Limb (tissue), 2 donors: ENCODE measurements around the gene KREMEN2.

Source experiments
- DNase-seq, 2 donors: peaks; one replicate each; pipeline ENCODE4 v3.0.0-alpha.2; 2016; ENCODE audit errors: extremely low spot score in 2 of 2

Gene KREMEN2

DNA sequence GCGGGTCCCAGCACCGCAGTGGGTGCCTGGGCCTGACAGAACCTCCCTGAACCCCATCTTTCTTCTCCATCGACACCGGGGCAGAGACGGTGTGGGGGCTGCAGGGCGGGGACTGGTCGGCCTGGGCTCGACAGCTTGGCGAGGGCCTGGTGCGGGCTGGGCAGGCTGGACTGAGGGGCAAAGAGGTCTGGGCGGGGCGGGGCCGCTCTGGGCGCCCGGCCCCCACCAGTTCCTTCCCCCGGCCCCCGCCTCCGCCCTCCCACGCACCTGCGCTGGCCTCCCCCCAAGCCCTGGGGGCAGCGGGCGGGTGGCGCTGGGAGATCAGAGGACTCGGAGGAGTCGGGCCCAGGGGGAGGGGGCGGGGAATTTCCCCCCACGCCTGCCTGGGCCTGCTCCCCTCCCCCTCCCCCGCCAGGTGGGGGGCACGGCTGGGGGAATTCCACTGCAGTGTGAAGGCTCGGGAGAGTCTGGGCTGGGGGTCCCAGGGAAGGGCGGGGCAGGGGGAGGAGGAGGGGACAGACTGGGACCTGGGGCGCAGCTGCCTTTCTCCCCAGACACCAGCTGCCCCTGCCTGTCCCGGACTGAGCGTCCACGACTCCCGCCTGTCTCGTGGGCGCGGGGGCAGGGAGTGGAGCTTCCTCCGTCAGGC is 877 bp upstream of the KREMEN2 start:
- DNase-seq = no peak

DNA sequence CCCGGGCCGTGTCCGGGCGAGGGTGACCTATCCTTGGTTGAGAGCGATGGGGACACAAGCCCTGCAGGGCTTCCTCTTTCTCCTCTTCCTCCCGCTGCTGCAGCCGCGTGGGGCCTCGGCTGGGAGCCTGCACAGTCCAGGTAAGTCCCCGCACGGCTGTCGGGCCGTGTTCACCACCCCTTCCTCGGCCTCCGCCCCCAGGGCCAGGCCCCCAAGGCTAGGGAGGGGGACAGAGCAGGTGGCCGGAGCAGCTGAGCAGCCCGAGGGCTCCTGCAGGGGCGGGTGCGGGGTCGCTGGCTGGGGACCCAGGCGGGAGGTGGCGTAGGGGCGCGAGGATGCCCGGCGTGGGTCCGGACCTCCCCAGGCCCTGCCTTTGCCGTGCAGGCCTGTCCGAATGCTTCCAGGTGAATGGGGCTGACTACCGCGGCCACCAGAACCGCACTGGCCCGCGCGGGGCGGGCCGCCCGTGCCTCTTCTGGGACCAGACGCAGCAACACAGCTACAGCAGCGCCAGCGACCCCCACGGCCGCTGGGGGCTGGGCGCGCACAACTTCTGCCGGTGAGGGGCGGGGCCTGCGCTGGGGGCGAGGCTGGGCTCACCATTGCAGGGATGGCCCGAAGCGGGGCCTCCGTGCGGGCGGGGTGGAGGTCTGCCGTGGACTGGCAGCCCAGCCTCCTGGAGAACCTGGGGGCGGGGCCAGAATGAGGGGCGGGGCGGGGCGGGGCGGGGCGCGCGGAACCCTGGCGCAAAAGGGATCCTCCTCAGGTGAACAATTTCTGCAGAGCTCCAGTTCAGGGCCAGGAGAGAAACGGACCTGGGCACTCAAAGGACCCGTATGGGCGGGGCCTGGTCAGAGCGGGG is 631 bp downstream of the KREMEN2 start:
- DNase-seq = peak in 1 of 2 donors; percentile 81

DNA sequence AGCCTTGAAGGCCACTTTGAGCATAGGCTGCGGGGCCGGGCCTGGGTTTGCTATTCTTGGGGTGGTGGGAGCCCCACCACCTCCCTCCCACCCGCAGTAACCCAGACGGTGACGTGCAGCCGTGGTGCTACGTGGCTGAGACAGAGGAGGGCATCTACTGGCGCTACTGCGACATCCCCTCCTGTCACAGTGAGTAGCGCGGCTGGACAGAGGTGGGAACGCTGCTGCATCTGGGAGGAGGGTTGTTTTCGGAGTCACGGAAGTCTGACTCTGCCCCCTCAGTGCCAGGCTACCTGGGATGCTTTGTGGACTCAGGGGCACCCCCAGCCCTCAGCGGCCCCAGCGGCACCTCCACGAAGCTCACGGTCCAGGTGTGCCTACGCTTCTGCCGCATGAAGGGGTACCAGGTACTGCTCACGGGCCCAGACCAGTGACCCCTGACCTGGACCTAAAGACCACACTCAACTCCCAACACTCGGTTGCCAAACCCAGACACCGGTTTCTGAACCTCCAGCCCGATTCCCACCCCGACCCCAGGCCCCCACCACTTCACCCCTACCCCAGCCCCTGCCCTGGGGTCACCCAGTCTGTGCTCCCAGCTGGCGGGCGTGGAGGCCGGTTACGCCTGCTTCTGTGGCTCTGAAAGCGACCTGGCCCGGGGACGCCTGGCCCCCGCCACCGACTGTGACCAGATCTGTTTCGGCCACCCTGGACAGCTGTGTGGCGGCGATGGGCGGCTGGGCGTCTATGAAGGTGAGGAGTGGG is 2.1 kb downstream of the KREMEN2 start:
- DNase-seq = peak in 1 of 2 donors; percentile 32

GRCh38 chr16:2966808-2967191 is 2.7 kb downstream of the KREMEN2 start:
- DNase-seq = peak in 1 of 2 donors; percentile 48

- DNase-seq = peak in 1 of 2 donors; percentile 38
Observed at GRCh38 chr16:2967211-2967631, 3.1 kb downstream of the KREMEN2 start.

DNA sequence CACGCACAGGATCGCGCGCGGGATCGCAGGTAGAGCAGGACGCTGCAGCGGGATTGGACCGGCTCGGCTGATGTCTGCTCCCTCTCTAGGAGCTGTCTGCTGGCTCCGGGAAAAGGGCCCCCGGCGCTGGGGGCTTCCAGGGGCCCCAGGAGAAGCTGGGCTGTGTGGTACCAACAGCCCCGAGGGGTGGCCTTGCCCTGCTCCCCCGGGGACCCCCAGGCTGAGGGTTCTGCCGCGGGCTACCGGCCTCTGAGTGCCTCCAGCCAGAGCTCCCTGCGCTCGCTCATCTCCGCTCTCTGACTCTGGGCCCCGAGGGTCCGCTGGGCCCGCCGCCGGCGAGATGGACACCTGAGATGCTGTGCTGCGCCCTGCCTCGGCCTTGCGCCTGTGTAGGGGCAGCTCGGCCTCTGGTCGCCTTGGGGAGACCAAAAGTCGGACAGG is 3.7 kb downstream of the KREMEN2 start:
- DNase-seq = peak in 1 of 2 donors; percentile 34

DNA sequence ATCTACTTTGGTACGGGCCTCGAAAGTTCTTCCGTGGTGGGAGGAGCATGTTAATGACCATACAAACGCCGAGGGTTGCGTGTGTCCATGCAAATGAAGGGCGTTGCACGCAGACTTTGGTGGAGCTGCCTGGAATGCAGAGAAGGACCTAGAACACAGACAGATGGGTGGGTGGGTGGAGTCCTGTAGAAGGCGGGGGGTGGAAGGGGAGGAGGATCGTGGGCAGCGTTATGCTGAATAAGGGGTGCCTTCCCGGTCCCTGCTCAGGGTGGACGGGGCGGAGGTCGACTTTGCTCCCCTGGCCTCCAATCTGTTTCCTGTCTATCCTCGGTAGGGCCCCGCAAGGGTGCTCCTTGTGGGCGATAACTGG is 4.3 kb downstream of the KREMEN2 start:
- no peak for DNase-seq

DNA sequence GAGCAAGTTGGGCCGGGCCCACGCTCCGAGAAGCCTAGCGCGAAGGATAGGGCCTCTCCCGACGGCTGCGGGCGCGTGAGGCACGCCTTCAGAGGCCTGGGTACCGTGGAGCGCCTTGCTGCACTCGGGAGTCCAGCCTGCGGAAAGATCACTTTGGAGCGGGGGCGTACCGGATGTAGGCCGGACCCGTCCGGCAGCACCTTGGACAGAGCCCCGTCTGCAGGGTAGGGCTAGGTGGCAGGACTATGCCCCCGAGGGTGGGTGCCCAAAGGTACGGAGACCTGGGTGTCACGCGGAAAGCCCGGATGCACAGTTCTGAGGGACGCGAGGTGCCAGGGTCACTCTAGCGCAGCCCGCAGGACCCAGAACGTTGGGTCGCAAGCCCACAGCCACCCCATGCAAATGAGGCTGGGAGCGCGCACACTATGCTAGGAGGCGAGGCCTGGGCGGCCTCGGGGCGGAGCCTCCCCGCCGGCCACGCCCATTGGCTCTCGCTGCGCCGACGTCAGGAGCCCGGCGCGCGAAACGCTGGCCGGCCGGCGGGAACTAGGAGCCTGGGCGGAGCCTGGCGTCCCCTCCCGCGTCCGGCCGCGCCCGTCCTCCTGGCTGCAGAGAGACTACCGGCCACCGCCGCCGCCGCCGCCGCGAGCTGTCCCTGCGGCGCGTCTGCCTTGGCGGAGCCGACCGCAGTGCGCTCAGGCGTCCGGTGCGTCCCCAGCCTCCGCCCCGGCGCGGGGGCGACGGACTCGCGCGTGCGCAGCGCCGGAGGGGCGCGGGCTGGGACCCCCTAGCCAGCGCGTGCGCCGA is 4.9 kb downstream of the KREMEN2 start, which contains the start of gene PAQR4:
Gene PAQR4 (plus strand): TSS at position 611 of the 807 bp plus-strand sequence. CDS start 327 bp downstream, outside the sequence.
- peak; percentile 87 to 90 for DNase-seq

DNA sequence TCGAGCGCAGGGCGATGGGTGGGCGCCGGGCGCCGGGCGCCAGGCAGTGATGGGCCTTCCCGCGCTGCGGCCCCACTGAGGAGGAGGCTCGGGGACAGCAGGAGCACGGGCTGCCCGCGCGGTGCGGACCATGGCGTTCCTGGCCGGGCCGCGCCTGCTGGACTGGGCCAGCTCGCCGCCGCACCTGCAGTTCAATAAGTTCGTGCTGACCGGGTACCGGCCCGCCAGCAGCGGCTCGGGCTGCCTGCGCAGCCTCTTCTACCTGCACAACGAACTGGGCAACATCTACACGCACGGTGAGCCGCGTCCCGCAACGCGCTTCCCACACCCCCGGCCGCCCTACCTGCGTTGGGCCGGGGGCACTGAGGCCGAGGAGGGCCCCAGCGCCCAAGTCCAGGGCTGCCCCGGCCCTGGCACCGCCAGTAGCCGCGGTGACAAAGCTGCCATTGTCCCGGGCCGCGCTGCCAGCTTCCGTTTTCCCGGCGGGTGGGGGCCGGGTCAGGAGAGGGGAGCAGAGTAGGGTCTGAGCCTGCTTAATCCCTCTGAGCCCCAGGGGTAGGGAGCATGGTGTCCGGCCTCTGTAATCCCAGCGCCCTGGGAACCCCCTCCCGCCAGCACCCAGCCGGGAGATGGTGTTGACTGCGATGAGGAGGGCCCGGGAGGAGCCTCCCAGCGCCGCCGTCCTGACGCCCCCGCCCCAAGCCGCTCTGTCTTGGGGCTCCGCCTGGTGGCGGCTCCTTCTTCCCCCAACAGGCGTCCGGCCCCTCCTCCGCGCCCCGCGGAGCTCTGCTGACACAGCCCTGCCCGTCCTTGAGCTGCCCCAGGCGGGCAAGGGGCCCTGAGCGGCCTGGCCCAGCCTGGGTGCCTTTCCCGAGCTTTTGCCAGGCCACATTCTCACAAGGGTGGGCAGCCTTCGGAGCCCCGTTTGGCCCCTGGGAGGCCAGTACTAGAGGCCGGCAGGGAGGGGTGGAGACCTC is 5.8 kb downstream of the KREMEN2 start:
- no peak for DNase-seq

DNA sequence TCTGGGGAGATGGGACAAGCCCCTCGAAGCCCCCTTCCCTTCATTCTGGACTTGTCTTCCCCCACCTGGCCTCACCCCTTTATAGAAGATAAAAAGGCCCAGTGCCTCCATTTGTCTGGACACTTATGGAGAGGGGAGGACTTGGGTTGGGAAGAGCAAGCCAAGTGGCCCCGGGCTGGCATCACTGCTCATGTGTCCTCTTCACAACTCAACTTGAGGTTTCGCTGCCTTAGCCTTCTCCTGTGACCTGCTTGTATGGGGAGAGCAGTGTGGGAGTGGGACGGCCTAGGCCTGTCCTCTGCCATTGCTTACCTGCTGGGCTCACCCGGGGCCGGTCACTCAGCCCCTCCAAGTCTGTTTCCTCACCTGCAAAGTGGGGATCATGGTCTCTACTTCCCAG is 6.5 kb downstream of the KREMEN2 start:
- DNase-seq = no peak

DNA sequence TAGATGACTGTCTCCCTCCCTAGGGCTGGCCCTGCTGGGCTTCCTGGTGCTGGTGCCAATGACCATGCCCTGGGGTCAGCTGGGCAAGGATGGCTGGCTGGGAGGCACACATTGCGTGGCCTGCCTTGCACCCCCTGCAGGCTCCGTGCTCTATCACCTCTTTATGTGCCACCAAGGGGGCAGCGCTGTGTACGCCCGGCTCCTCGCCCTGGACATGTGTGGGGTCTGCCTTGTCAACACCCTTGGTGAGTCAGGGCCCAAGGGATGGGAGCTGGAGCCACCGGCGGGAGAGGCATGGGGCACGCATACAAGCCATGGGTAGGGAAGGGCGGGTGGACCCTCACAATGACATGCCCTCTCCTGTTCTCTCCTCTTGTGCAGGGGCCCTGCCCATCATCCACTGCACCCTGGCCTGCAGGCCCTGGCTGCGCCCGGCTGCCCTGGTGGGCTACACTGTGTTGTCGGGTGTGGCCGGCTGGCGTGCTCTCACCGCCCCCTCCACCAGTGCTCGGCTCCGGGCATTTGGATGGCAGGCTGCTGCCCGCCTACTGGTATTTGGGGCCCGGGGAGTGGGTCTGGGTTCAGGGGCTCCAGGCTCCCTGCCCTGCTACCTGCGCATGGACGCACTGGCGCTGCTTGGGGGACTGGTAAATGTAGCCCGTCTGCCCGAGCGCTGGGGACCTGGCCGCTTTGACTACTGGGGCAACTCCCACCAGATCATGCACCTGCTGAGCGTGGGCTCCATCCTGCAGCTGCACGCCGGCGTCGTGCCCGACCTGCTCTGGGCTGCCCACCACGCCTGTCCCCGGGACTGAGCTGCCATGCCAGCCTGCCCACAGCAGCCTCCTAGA is 7.3 kb downstream of the KREMEN2 start:
- no peak for DNase-seq

DNA sequence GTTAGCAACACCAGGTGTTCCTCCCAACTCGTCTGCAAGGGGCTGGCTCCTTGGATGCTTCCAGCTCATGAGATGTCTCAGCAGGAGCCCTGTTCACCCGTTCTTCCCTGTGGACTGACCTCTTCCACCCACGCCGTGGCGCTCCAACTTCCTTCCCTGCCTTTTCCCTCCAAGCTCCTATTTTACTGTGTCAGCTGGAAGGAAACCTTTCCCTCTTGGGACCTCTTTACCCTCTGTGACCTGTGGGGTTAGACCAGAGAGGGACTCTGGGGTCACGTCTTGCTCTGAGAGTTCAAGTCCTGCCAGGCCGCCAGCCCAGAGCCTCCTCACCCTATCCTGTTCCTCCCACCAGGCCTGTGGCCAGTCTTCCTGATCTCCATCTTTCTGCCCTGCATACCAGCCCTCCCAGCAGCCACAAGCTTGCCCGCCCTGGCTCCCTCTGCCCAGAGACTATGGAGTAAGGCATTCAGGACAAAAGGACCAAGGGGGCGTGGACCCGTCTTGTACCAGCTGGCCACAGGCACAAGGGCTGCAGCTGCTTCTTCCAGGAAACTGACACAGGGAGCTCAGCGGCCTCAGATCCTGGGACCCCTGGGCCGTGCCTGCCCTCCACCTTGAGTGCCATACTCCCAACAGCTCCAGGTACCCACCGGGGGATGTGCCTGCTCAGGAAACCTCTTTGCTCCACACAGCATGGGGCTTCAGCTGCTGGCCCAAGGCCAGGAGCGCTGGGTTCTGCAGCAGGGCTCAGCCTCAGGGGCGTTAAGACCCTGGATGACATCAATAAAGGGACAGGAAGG is 8.1 kb downstream of the KREMEN2 start:
- no peak for DNase-seq

- DNase-seq = no peak
Observed at GRCh38 chr16:2973093-2973492, 9.0 kb downstream of the KREMEN2 start.

GRCh38 chr16:2973605-2974318 is 9.7 kb downstream of the KREMEN2 start:
- no peak for DNase-seq

DNA sequence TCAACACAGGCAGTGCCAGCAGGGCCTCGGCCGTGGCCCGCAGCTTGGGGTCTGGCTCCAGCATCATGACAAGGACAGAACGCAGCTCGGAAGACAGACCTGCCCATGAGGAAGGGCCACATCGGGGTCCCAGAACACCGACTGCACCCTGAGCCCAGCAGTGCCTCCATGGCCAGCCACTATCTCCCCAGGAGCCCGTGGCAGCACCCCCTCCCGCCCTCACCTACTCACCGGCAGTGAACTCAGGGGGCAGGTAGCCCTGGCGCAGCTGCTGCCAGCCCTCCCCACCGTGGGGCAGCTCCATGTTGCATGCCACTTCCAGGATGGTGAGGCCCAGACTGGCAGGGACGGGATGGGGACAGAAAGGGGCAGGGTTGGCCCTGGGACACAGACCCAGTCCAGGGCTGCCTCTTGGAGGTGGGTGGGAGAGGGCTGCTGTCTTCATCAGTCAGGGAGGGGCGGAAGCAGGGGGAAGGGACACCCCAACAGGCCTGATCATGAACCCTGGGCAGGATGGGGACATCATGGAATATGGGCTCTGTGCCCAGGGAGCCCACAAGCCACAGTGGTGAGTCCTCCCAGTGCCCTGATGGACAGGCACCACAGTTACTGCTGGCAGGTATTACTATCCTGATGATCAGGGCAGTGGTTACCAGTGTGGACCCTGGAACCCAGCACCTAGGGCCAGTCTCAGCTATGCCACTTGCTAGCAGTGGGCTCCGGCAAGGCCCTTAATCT is 10.4 kb downstream of the KREMEN2 start:
- DNase-seq = no peak

DNA sequence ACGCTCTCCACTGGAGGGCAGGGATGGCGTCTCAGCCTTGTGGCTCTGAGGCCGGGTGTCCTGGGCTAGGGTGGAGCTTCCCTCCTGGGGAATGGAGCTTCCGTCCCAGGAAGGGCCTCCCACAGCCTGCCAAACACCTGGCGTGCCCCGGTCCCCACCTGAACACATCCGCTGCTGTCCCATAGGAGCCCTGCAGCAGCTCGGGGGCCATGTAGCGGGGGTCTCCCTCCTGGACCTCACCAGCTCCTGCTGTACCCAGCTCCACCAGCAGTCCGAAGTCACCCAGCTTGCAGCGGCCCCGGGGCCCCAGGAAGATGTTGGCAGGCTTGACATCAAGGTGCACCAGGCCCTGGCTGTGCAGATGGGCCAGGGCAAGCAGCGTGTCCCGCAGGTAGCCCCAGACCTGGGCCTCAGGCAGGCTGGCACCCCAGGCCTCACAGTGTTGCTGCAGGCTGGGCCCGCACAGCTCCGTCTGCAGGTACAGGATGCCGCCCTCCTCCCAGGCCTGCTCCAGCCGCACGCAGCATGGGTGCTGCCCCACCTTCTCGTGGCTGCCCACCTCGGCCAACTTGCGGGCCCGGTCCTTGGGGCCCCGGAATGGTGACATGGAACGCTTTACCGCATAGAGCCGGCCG is 11.2 kb downstream of the KREMEN2 start:
- no peak for DNase-seq
